CD4-positive, alpha-beta T cell treated with Interleukin-4 for 4 hours (primary cell): ENCODE measurements around the gene DYNLT2.

Experiments used
- DNase-seq: peaks from one replicate; pipeline ENCODE4 v3.0.0-alpha.2; 2020

DYNLT2 gene, protein sequence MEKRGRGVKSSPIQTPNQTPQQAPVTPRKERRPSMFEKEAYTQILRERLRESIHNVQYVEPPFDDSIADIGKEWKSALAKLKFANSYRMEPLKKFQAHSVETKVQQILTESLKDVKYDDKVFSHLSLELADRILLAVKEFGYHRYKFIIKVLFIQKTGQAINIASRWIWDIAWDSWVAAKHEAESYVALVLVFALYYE

DNA sequence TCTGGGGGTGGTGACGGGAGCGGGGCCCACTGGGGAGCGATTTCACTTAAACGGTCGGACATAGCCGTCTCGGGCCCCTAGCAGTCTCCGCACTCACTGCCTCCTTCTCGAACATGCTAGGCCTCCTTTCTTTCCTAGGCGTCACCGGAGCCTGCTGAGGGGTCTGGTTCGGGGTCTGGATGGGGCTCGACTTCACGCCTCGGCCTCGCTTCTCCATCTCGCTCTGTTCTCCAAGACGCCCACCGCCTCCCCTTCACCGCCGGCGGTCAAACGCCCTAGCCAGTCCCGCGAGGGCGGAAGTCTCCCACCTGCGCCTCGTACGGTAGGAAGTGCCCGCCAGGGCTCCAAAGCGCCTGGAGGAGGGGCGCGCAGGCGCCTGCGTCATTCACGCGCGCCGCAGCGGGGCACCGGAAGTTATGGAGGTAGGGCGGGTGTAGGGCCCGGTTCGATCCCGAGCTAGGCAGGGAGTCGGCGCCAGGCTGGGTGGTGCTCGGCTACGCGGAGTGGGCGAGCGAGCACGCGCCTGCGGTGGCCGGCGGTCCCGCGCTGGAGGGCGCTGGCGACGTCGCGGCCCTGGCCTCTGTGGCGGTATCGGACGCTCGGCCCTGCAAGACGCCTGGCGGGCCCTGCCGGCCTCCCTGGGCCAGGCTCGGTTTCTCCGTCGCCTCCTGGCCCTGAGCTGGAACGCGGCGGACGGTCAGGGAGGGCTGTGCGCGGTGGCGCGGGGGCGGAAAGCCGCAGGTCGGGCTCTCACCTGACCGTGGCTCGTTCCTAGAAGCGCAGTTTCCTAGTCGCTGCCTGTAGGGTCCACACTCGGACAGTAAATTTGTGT is at the start of gene DYNLT2, which contains the start of gene ERMARD:
DYNLT2 (minus strand) TSS at position 331 of the 832 bp plus-strand sequence; CDS start at position 217, 114 bp downstream.
ERMARD (plus strand) TSS at position 381 of the 832 bp plus-strand sequence; CDS start at position 417, 36 bp downstream.
- DNase-seq: peak; percentile 92

DNA sequence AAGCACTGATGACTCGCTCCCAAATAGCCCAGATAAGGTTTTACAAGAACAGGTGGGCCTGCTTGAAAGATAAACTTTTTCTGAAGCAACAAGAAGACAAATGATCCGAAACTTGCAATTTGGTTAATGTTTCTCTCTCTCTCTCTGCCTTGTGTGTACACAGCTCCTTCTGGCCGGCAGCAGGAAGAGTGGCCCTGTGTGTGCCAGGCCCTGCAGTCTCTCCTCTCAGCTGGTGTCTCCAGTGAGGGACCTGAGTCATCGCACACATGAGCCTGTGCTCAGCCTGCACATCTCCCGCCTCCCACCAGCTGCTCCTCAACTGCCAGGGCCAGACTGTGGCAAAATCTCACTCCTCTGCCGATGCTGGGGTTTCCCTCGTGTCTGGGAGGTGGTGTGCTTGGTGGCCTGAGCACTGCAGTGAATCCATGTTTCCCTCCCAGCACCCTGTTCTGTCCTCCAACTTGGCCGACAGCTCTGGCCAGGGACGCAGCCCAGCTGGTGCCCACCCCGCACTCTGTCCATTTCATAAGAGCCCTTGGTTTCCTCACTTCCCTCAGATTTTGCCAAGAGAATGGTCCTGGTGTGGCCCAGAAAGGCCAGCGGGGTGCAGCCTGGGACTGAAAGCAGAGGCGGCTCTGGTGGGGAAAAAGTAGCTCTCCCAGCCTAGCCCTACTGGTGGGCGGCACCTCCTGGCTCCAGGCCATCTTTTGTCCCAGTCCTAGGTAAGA is 49.5 kb upstream of the DYNLT2 start:
- no peak for DNase-seq

DNA sequence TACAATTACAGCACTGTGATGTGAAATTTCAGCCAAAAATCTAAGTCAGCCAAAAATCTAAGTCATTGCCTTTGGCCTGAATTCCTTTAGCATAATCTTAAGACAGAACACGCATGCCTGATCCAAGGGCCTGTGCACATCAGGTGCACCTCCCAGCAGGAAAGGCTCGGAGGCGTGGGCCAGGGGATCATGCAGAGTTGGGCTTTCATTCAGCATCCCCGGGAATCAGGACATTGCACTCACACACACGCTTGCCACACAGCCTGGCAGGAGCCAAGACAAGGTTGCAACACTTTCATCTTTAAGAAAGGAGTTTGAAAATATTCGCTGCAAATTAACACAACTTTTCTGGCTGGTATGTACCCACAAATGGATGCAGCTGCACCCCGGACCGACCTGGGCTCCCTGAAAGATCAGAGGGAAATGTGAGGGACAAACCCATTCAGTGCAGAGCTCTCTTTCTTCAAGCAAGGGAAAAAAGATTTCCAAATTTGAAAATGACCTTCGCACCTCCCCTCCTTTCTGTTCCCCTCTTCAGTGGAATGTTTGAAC is 48.8 kb upstream of the DYNLT2 start:
- no peak for DNase-seq

DNA sequence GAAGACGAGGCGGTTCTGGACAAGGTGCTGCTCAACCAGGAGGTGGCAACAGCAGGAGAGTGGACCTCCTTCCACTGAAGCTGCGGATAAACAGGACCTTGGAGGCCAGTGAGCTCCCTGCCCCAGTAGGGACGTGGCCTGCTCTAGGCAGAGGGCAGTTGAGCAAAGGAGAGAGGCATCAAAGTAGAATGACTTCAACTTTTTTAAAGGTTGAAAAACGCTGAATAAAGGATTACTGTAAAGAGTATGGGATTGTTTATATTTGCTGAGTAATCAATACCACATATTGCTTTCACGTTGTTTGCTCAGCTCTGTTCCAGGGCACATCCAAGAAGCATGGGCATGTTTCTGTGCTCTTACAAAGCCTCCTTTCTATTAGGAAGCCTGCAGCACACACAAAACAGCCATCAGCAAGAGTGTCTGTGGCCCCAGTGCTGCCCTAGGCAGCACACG is 48.1 kb upstream of the DYNLT2 start:
- DNase-seq: no peak

DNA sequence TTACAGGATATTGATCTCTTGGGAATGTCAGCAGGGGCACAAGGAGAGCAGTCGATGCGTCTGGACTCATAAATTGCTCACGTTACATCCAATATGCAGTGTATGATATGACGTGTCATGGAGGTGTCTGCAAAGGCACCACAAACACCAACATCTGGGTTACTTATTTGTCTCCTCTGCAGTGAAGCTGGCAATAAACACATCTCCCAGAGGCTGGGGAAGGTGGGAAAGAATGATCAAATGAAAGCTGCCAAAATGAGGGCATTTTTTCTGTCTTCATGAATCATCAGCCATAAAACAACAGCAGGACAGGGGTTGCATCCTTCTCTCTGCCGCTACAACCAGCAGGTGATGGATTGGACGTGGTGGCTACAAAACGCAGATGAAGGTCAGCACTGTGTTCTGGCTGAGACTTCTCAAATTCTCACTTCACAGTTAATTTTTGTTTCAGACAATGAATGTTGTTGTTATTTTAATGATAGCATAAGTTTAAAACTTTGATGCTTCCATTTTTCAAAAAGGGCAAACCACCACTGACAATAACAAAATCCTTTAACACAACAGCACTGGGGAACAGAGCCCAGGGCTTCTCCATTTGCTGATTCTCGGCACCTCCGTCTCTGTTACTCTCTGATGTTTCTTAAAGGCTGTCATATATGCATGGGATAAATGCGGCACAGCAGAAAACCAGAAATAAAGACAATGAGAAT is 47.5 kb upstream of the DYNLT2 start:
- DNase-seq: no peak

DNA sequence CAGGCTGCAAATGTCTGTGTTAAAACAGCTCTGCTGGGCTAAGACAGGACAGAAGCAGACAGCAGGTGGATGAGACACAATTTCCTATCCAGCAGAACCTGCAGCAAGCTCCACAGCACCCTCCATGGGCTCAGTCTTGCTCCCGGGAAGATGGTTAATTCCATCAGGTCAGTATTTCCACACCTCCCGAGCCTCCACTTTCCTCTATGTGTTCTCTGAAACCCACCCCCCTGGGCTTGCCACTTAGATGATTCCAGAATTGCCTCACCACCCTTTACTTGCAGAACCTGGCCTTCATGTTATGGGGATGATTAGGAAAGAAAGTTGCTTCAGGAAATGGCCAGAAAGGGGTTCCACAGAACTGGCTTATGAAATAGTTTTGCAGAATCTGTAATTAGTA is 43.8 kb upstream of the DYNLT2 start:
- DNase-seq: no peak

DNA sequence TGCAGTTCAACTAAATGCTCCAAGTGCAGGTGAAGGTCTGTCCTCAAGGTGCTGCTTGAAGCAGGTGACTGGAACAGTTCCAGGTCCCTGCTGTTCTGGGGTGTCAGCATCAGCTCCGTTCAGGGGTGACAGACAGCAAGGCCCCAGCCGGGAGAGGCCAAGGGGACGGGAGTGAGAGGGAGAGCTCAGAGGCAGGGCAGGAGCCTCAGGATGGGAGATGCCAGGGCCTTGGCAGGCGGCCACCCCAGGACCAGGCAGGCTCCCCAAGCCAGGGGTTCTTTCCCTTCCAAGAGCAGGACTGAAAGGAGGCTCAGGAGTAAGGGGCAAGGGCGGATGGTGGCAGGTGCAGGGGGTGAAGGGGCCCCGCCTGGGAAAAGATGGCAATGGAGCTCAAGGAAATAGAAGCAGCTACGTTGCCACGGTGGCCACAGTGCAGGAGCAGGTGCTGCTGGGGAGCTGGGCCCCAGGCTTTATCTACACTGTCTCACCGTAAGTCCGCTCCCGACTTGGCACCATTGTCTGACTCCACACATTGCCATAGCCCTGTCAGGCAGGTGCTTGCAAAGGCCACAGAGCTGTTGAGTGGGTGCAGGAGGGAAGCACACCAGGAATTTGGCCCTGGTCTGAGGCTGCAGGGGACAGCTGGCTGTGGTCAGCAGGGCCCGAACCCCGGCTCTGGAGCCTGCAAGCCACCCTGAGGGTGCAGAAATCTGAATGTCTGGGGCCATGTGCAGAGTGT is 43.1 kb upstream of the DYNLT2 start:
- no peak for DNase-seq

DNA sequence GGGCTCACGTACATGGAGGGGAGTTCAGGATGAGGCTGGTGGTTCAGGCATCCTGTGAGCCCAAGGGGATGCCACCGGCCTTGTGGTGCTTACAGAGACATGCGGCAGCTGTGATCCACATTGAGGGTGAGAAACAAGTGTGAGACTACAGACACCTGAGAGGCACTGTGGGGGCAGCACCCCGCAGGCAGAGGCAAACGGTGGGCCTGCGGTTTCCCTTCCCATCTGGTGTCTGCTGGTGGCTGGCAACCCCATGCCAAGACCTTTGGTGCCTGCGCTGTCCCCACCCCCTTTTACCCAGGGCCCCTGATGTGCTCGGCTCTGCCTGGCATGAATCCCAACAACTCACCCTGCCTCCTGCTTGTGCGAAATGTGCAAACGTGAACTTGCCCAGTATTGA is 42.0 kb upstream of the DYNLT2 start:
- no peak for DNase-seq

DNA sequence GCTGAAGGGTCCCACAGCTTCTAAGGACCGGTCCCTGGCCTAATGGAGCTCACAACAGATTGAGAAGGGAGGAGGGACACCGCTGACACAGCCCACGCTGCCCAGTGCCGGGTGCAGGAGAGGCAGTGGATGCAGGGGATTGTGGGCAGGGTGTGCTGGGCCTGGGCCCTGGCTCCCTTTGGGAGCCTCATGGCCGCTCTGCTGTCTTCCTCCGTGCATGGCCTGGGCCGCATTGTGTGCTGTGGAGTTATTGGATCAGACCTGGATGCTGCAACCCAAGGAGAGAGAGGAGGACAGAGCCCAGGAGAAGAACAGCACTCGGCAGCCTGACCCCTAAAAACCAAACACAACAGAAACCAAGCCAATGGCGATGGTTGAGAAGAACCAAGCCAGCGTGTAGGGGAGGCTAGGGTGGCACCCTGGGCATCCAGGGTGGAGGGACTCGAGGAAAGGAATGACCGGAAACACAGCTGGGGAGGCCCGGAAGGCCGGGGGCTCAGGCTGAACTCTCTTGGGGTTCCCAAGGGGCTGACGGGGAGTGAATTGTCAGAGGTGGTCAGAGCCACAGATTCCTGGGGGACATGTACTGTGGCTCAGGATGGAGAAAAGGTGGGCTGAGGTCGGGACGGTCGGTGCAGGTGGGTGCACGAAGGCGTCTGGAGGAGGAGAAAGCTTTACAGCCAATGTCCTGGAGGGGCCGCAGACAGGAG is 41.1 kb upstream of the DYNLT2 start:
- no peak for DNase-seq

DNA sequence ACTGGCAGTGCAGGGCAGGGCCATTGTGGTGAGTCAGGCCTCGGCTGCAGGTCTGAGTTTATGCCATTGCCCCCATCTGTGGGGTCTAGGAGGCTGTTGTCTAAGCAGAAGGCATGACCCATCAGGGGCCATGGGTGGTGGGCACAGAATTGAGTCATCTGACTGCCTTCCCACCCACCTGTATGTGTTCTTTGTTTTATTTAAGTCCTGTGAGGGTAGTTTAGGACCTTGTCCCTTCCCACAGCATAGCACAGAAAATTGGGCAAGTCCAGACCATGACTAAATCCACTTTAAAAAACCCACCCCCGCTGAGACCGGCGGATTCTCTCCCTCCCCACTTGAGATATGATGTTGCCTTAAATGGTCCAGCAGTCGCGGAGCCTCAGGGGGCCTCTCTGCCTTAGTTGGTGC is 40.4 kb upstream of the DYNLT2 start:
- no peak for DNase-seq

DNA sequence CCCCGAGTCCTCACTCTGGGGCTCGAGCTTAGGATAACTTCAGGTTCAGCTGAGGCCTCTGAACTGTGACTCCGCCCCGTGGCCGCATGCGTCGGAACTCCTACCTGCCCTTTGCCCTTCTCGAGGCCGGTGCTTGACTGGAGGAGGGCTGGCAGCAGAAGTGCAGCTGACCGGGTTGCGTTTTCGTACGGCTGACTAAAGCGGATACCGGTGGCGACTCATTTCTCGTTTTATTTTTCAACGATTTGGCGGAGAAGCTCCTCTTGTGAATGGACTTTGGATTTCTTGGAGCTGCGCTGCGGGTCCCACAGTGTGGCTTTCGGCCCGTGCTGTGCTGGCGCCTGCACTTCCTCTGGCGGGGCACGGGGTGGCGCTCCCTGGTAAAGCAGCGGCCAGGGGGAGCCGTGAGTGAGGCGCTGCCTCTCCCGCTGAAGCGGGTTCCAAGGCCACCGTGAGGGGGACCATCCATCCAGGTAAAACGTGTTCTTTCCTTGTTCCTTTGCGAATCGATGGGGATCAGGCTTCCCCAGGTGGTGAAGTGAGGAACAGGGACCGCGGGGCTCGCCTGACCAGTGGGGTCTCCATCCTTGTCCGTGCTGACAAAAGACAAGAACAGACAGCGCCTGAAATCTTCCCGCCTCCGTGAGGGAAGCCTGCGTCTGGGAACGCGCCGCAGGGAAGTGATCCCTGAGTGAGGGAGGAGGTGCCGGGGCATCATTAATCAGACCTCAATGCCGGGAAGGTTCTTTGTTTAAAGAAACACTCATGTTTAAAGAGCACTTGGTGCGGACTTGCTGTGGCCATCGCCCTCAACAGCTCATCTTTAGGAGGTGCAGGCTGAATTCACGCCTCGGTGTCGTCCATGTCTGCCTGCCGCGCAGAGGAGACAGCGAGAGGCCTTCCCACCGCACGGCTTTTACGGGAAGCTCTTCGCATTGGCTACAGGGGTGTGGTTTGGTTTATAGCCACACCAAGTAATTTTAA is 38.9 kb upstream of the DYNLT2 start:
- DNase-seq: peak; percentile 68

DNA sequence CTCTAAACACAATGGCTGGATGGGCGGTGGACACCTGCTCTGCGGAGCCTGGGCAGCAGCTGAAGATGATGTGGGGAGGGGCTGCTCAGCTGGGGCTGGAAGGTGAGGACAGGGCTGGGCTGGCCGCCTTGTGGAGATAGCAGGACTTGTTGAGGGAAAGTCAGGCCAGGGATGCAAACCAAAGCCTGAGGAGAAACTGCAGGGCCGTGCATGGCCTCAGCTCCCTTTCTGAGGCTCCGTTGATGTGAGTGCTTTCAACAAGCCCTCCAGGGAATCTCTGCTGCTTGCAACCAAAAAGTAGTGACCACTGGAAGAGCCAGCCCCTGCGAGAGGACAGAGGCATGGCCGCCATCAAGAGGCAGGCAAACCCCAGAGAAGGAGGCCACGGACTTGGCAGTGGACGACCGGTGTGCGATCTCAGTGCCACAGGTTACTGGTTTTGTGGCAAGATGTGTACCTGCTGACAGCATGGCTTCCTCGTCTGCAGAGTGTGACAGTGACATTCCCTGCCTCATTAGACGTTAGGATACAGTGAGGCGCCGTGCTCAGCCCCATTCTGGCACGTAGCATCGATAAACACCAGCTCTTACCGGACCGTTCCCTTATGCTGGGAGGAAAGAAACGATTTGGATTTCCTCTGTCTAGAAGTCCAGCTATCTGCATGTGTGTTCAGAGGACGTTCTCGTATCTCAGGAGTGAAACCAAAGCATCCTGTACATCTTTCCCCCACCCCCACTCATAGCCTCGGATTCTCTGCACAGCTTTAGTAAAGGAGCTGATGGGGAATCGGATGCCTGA is 38.0 kb upstream of the DYNLT2 start:
- no peak for DNase-seq

DNA sequence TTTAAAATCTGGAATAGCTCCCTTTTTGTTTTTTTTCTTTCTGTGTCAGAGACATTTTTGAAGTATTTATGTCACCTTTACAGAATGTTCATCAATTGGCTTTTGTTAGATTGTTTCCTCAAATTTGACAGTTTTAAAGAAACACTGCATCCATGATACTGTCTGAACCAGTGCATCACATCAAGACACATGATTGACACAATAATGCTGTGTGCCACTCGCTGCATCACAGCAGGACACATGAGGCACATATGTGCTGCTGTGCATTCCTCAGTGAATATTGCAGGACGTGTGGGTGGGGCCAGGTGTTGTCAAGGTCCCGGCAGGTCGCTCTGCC is 37.4 kb upstream of the DYNLT2 start:
- DNase-seq: no peak

DNA sequence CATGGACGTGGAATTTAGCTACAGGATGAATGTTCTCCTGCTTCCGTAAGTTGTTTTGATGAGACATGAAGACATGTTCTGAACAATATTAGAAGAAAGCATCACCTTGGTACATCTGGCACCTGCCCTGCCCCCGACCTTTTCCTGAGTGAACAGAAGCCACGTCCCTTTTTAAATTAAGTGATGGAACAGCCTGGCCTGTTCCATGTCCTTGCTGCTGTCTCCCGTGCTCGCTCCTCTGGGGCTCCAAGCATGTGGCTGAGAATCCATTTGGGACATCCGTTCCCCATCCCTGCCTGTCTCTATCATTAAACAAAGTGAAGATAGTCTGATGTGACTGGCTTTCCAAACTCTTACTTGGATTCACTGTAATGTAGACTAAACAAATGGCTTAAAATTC is 36.4 kb upstream of the DYNLT2 start:
- DNase-seq: no peak

DNA sequence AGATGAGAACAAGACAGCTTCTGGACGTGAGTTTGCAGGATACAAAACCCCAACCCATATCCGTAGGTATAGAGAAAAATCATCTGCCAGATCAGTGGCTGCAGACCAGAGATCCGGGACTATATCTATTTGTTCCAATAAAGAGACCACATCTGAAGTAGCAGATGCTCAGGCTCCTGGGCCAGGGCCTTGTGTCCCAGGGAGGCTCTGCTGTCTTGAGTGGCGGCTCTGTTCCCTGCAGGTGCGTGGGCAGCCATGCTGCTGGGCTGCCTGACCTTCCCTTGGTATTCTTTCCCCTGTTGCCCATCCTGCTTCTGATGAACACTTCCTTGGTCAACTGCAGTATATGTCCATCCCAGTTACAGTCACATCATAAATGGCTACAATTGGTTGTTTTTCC is 35.0 kb upstream of the DYNLT2 start:
- no peak for DNase-seq

DNA sequence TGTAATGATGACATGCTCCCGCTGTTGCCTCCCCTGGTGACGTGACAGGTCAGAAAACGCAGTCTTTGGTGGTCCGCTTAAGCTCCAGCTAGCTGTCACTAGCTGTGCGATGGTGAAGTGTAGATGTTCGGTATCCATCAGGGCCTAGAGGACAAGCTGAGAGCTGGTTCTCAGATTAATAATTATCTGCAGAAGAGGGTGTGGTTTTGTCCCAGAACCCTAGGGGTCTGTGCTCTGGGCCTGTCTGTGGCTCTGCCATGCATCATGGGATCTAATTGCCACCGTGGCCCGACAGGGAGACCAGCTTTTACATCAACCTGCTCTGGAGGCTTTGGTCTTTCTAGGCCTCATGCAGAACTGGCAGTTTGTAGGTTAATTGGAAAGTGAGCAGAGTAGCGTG is 34.2 kb upstream of the DYNLT2 start:
- no peak for DNase-seq

DNA sequence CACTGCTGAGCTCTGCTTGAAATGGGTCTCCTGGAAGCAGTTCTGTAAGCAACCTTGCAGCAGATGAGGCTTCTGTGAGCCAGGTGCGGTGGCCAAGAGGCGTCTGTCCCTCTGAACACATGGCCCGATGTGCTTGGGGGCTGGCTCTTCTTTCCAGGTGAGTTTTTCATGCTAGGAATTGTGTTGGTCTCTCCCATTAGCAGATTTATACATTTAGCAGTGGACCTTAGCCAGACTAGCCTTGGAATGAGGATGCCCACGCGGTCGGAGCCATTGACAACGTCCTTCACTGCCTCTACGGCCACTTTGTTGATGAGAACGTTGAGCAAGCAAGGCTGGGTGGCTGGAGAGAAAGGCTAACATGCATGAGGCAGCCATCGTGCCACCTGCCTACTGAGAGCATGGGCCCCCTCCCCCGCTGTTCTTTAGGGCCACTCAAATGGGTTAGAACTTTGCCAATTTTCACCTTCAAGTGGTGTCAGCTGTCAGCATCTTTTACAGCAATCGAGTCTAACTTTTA is 33.5 kb upstream of the DYNLT2 start:
- no peak for DNase-seq

DNA sequence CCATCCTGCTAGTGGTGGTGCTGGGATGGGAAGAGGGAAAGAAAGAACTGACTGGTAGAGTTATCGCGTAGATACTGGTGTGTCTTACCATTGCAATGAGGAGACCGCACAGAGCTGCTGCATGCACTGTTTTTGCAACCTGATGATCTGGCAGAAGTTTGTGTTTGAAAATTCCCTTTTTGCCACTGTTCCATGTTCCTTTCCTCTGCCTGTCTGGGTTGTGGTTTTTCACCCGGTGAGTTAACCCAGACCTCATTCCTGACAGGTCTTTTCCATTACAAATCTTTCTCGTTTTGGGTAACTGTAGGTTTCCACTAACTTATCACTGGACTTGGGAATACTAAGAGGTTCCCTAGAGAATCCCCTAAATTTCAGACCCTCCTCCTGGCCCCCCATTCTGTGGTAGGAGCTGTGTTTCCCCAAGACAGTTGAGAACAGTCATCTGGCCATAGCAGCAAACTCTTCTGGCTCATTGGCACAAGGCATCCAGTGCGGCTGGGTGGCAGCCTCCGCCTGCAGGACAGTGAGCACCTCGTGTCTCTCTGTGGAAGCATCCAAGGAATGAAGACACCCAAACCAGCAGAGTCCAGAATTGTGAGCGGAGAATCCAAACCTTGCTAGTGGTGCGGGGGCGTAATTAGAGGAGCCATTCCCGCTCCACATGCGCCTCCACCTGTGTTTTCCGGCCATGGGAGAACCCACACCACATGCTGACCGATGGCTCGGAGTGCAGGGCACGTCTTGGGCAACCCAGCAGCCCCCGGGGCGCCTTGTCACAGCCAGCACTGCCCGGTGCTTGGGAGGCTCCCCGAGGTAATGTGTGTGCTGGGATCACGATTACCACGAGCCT is 32.8 kb upstream of the DYNLT2 start:
- DNase-seq: no peak
